ENCODE data around the gene UNC13C.

- peak; percentile 58 for TF ChIP-seq CTCF (IDR thresholded peaks at IDR 0.05; ENCODE audit: insufficient read depth, low read depth, low read length)
- no peak for TF ChIP-seq EZH2 (IDR thresholded peaks at IDR 0.05; ENCODE audit: insufficient read depth, low read length)
Measured at GRCh38 chr15:54082836-54083492, 104.7 kb downstream of the UNC13C start.

Measured in astrocyte (in vitro differentiated cells and primary cell).